IPS DF 4.7 (cell line): ENCODE data around the gene DDX31.

ENCODE experiments used
- DNase-seq: peaks from one replicate; pipeline ENCODE4 v3.0.0-alpha.2; 2013; ENCODE audit warnings: low spot score; ENCODE audit errors: extremely low read depth

The DDX31 gene

DNA sequence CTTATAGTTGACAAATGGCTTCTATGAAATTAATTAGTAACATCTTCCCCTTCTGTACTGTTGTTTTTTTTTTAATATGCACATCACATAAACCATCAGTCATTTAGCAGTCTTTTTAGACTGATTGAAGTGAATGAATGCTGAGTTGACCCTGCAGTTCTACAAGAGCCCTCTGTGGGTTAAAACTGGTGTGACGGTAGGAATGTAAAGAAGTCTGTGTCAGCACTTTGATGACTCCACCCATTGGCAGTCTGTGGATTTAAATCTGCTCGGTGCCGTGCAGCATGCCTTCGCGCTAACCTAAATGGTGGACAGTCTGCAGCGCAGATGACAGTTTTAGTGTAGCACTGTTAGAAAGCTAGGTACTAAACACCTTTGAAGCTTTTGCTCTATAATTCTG lies 3.6 kb upstream of the DDX31 start:
- DNase-seq: no peak

GRCh38 chr9:132672413-132672690 lies 2.6 kb upstream of the DDX31 start:
- DNase-seq: no peak

GRCh38 chr9:132671620-132672412 lies 2.0 kb upstream of the DDX31 start:
- no peak for DNase-seq

DNA sequence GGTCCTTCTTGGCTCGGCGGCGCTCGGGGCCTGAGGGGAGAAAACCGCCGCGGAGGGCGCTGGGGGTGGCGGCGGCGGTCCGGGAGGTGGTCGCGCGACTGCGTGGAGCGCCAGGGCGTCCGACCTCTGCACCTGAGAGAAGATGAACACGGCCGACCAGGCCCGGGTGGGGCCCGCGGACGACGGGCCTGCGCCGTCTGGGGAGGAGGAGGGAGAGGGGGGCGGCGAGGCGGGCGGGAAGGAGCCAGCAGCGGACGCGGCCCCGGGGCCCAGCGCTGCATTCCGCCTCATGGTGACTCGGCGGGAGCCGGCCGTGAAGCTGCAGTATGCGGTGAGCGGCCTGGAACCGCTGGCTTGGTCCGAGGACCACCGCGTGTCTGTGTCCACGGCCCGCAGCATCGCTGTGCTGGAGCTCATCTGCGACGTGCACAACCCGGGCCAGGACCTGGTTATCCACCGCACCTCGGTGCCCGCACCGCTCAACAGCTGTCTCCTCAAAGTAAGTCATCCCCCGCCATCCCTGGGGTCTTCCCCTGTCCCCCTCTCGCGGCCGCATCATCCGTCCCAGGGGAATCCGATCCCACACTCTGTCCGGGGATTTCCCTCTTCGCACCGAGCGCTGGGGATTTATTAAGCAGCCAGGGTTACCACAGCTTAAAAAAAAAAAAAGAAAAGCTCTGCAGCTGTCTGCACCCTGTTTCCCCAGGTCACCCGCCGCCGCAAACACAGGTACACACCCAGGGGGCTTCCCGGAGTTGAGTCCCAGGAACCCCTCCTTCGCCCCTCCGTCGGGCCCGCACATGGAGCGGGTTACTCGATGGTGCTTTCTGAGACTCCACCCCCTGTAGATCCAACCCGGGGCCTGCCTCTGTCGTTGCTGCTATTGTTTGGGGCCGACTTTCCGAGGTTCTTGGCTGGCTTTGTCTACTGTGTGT lies 941 bp upstream of the DDX31 start, which contains the start of gene GTF3C4:
Gene GTF3C4, plus strand, starts transcription at position 8 of the 935 bp plus-strand sequence. Its CDS starts 135 bp downstream, at position 143.
- DNase-seq: no peak

GRCh38 chr9:132669319-132669697 lies 475 bp downstream of the DDX31 start:
- DNase-seq: no peak

DNA sequence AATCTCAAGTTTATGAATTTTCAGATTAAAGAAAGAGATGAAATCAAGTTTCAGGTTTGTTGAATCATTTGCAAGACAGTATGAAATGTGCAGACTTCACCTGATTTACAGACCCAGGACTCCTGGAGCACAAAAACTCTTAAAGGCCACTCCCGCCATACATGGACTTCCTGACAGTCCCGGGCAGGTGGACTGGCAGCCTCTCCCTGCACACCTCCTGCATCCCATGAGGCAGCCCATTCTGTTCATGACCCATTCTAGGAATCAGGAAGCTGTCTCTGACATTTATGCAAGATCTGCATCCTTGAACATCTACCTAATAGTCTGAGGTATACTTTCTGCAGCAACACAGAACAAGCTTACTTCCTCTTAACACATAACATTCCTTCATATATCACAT lies 5.9 kb downstream of the DDX31 start:
- no peak for DNase-seq

DNA sequence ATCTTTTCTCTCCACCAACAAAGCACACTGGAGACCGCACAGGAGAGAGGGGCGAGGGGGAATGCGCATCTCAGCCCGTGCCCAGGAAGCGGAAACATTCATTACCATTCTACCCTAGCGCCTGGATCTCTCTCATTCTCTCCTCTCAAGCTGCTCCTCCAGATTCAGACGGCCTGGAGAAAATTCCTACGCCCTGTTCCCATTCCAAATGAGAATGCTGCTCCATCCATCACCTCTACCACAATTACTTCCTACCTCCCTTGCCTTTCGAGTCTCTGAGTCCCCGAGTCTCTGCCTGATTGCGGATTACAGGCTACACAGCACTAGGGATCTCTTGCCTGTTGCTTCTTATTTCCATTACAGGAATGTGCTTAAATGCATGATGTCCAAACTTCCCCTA lies 6.7 kb downstream of the DDX31 start:
- no peak for DNase-seq

DNA sequence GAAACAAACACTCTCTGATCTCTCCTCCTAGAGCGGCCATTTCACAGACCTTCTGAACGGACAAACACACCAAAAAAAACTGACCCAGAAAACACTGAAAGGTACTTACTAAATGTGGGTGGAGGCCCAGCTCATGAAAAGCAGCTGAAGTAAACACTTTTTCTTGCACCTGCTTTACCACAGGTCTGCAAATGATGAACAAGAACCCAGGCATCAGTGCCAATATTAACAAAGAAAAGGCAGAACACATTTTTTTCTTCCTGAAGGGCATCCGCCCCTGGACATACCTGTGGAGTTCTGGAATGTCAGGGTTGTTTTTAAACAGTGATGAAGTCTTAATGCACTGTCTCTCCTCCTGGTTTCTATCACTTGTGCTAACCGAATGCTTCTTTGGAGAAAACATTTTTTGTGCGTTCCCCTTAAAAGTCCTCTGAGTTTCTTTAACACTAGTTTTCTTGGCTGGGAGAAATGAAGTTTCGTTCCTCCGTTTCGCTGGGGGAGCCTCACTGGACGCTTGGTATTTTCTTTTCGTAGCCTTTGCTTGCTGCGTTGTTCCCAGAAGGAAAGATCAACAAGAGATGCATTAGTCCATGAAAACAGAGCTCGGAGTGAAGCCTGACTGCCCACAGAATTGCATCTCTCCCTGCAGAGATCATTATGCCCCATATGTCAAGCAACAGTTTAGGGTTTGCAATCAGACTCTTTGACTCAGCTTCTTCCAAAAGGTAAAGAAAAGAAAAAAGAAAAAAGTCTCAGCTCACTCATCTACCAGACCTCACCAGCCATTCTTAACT lies 7.4 kb downstream of the DDX31 start:
- DNase-seq: no peak

GRCh38 chr9:132656299-132656698 lies 13.5 kb downstream of the DDX31 start:
- no peak for DNase-seq

DNA sequence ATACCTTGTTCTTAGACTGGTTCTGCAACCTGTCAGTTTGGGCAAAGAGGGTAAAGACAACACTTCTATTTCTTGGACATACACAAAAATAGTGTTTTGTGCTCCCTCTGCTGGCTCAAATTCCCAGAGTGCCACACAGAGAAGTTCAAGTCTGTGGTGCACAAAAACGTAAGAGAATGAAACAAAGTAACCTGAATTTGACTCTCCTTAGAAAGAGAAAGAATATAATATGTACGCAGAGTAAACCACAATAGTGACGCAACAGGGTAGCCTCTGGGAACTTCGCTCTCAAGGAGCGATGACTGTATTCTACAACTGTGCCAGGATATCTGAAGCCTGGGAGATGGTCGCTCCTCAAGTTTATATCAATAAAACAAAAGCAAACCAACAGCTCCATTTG lies 18.5 kb downstream of the DDX31 start:
- DNase-seq: no peak

DNA sequence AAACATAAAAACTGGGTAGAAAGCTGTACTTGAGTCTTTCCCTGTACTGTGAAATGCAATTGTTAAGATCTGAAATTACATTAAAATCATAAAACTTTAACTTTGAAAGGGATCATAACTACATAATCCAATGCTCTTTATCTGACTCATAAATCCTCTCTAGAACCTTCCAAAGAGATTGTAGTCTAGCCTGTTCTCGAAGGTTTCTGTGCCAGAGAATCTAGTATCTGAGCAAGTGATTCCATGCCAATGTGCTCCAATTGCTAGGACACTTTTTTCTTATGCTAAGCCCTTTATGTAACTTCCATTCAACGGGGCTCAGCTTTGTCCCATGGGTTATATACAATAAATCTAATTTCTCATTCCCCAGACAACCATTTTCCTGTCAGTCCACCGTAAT lies 21.1 kb downstream of the DDX31 start:
- no peak for DNase-seq

DNA sequence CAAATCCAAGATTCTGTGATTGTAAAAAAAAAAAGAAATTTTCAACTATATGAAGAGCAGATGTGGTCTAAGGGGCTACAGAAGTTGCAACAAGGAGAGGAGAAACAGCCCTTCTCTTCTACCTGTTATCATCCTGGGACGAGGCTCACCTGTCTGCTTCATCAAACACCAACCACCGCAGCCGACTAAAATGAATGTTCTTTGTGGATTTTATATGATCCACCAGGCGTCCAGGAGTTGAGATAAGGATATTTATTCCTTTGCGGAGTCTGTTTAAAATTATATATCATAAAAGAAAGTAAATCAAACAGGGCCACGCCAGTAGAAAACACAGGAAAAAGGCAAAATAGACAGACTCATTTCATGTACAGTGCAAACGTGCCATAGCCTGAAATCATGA lies 21.5 kb downstream of the DDX31 start:
- DNase-seq: no peak

GRCh38 chr9:132647806-132648205 lies 22.0 kb downstream of the DDX31 start:
- DNase-seq: no peak

DNA sequence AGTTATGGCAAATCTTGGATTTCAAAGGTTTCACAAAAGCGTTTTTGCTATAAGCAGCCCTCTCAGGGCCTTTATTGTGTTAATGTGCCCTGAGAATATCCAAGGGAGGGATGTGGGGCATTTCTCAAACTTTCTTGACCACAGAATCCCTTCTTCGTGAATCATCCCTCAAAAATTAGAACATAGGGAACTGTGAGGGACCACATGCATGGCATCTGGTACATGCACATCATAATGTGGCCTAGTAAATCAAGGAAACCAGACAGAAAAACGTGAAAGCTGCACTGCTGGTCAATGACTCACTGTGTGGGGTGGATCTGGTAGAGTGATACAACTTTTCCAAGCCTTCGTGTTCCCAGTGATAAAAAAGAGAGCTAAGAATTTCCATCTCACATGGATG lies 22.4 kb downstream of the DDX31 start:
- no peak for DNase-seq

- DNase-seq: no peak
Measured at GRCh38 chr9:132646726-132647125, 23.1 kb downstream of the DDX31 start.

GRCh38 chr9:132645711-132646110 lies 24.1 kb downstream of the DDX31 start:
- no peak for DNase-seq

- no peak for DNase-seq
Measured at GRCh38 chr9:132645306-132645705, 24.5 kb downstream of the DDX31 start.

DNA sequence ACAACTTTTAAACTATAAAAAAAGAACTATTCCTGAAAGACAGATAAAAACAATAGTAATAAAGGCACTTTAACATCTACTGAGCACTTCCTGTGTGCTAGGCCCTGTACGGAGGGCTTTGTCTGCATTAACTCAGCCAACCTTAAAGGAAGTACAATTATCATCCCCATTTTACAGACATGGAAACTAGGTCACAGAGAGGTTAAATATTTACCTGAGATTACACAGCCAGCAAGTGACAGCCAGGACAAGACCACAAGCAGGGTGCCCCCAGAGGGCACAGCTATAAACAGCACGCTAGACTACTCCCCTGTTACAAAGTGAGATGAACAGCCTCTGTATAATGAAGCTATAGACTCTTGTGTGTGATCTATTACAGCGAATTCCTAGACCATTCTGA lies 25.5 kb downstream of the DDX31 start:
- DNase-seq: no peak

GRCh38 chr9:132641216-132641615 lies 28.6 kb downstream of the DDX31 start:
- no peak for DNase-seq

DNA sequence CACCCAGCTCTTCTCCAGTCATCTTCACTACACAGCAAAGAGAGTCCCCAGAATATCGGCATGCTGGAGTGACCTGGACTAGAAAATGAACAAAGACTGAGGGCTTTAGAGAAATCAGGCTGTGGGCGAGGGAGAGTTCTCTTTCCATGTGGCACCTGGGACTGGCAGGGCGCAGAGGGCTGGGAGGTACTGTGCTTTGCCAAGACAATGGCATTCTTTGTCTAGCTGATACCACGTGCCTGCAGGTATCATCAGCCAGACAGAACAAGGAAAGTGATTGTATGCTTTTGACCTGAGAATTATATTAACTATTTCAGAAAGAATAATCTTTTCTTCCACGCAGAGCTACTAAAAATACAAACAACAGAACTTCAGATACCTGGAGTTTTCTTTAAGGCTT lies 30.5 kb downstream of the DDX31 start:
- DNase-seq: no peak

DNA sequence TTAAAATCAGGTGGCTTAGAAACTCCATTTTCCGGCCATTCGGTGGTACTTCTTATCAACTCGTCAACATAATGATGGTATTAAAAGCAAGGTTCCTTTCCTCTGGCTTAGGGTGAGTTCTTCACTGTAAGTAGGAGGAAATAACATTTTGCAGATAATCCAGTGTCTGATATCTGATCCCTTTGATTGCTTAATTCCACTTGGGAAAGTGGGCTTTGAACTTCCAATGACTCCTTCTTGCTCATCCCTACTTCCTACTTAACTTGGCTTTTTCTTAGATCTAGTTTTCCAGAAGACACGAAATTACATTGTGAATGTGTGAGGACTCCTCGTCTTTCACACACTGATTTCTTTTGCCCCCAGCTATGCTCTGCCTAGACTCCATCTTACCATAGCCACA lies 31.5 kb downstream of the DDX31 start:
- no peak for DNase-seq

DNA sequence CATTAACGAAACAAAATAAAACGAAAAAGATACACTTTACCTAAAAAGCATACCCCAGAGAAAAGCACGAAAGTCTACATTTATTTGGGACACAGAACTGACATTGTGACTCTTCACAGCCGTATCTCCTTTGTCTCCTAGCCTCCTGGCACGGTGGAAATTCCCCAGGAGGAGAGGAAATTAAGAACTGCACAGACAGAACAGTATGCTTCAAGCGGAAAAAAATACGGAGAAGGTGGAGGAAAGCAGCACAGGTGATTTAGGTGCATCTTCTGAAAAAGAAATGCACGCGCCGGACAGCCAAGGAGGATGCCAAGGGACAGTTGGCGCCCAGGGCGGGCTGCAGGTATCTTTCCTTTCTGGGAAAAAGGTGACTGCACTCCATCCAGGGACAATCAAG lies 32.0 kb downstream of the DDX31 start:
- DNase-seq: no peak
